Activated T-helper 1 cell treated with anti-CD3 and anti-CD28 coated beads, Interleukin-2, amount 50 U/mL, for 16 hours (primary cell): ENCODE data around the gene CCM2.

Experiments used
- DNase-seq, 2 donors: peaks; one replicate each; pipeline ENCODE4 v3.0.0-alpha.2; 2020; ENCODE audit warnings: low read depth in 1 of 2, low spot score in 1 of 2

Gene CCM2

GRCh38 chr7:45078125-45078681 is 78.2 kb downstream of the CCM2 start:
- DNase-seq, result no peak

GRCh38 chr7:45080265-45080957 is 80.4 kb downstream of the CCM2 start:
- no peak for DNase-seq

GRCh38 chr7:45080958-45081669 is 81.1 kb downstream of the CCM2 start:
- no peak for DNase-seq

GRCh38 chr7:45081670-45081974 is 81.6 kb downstream of the CCM2 start:
- DNase-seq, result no peak

GRCh38 chr7:45082031-45082830 is 82.2 kb downstream of the CCM2 start:
- no peak for DNase-seq

GRCh38 chr7:45082831-45083331 is 82.9 kb downstream of the CCM2 start:
- DNase-seq, result no peak

- no peak for DNase-seq
Measured at GRCh38 chr7:45084336-45084735, 84.3 kb downstream of the CCM2 start.

GRCh38 chr7:45084901-45085618 is 85.1 kb downstream of the CCM2 start:
- DNase-seq, result no peak

- no peak for DNase-seq
Measured at GRCh38 chr7:45085619-45086200, 85.7 kb downstream of the CCM2 start.

- DNase-seq, result no peak
Measured at GRCh38 chr7:45086331-45087065, 86.5 kb downstream of the CCM2 start.

- DNase-seq, result no peak
Measured at GRCh38 chr7:45087301-45088145, 87.5 kb downstream of the CCM2 start.

- no peak for DNase-seq
Measured at GRCh38 chr7:45088146-45088701, 88.2 kb downstream of the CCM2 start.

GRCh38 chr7:45088821-45089340 is 88.9 kb downstream of the CCM2 start, which contains the start of gene NACAD:
TSS of gene NACAD (minus strand) at chr7:45088969. CDS start at chr7:45088894, 75 bp downstream.
- DNase-seq, result no peak

- DNase-seq, result no peak
Measured at GRCh38 chr7:45089341-45089891, 89.4 kb downstream of the CCM2 start.

GRCh38 chr7:45092100-45092930 is 92.3 kb downstream of the CCM2 start:
- no peak for DNase-seq

- DNase-seq, result no peak
Measured at GRCh38 chr7:45092931-45093235, 92.9 kb downstream of the CCM2 start.
